ENCODE measurements around the gene ITGA7.

ITGA7 gene

DNA sequence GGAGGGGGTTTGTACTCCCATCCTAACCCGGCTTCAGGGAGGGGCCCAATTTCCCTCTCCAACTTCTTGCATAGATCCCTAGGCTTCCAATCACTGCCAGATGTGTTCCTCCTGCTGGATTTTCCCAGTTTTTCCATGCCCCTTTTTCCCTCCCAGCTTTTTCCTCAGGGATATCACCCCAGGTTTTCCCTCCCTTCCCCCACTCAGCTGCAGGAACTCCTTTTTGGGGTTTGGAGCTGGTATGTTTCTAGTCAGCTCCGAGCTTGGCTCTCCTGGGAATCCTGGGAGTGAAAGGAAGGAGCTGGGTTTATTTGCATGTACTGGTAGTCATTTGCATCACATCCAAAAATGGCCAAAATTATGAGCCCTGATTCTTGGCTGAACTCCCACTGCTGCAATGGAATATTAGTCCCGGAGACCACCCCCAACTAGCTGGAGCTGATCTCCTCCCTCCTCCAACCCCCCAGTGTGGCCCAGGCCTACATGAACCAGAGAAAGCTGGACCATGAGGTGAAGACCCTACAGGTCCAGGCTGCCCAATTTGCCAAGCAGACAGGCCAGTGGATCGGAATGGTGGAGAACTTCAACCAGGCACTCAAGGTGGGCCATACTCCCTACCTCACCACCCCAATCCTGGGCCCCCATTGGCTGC, 11.0 kb upstream of the ITGA7 start:
- no peak for DNase-seq (ENCODE audit: low spot score)

GRCh38 chr12:55718015-55718414, 10.3 kb upstream of the ITGA7 start:
- peak; percentile 69 for DNase-seq (ENCODE audit: low spot score)

- no peak for DNase-seq (ENCODE audit: low spot score)
These were observed 9.6 kb upstream of the ITGA7 start for GRCh38 chr12:55717011-55718007.

- no peak for DNase-seq (ENCODE audit: low spot score)
These were observed 8.9 kb upstream of the ITGA7 start for GRCh38 chr12:55716582-55716957.

DNA sequence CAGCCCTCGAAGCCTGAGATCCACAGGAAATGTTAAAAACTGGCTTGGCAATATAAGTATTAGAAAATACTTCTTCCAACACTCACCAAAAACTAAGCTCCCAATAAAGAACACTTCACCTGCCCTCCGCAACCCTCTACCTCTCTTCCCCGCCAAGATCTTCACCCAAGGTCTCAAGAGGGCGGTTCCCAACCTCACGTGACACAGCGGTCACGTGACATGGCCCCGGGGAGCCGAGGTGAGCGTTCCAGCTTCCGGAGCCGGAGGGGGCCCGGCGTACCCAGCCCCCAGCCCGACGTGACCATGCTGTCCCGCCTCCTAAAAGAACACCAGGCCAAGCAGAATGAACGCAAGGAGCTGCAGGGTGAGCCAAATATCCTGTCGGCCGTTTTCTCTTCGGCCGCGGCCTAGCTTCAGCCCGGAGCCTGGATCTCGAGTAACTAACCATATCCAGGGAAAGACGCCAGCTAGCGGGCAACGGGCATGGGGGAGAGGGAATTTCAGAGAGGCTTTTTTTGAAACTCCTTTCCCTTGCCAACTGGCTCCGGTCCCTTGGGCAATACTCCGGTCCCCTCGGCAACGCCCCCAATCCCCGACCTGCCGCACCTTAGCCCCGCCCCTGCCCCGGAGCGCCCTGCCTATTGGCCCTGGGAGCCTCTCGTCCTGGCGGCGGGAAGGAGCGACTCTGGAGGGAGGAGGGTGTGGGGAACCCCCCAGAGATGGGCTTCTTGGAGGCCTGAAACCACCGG, 8.3 kb upstream of the ITGA7 start, which contains the start of gene BLOC1S1:
TSS of gene BLOC1S1 (plus strand) at position 214 of the 749 bp plus-strand sequence. CDS start at position 220, 6 bp downstream.
- DNase-seq (ENCODE audit: low spot score), result peak; percentile 98

DNA sequence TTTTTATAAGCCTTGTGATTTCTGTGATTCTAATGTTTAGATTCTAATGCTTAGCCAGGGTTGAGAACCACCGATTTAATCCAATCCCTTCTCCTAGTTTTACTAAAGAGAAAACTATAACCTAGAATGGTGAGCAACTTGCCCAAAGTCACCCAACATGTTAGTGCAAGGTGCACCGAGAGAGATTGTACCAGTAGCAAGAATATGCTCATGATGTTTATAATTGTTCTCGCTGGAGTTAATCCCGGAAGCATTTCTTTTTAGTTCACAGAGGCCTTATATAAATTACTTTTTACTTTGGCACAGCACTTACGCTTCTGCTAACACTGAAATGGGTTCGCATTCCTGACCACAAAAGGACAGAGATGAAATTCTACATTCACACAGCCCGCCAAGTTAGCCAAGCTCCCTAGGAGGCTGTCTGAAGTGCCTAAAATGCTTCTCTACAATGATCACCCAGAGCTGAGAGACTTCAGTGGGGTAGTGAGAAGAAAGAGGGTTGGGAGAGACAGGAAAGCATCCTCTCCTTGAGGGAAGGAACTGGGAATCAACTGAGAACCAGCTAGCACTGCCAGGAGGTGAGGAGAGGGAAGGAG, 7.6 kb upstream of the ITGA7 start:
- no peak for DNase-seq (ENCODE audit: low spot score)

DNA sequence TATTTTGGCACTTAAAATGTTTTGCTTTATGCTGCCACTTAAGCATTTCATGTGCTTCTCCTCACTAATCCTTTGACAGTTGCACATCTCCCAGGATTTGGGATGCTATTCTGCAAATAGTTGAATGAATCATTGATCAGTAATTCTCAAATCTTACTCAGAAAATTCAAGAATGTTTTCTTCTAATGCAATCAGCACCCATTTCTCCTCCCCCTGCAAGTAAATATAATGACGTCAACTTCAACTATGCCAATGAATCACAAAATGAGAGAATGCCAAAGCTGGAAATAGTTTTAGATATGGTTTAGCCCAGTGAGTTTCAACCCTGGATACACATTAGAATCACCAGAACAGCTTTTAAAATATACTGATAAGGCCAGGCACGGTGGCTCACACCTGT, 6.0 kb upstream of the ITGA7 start:
- DNase-seq (ENCODE audit: low spot score), result no peak

DNA sequence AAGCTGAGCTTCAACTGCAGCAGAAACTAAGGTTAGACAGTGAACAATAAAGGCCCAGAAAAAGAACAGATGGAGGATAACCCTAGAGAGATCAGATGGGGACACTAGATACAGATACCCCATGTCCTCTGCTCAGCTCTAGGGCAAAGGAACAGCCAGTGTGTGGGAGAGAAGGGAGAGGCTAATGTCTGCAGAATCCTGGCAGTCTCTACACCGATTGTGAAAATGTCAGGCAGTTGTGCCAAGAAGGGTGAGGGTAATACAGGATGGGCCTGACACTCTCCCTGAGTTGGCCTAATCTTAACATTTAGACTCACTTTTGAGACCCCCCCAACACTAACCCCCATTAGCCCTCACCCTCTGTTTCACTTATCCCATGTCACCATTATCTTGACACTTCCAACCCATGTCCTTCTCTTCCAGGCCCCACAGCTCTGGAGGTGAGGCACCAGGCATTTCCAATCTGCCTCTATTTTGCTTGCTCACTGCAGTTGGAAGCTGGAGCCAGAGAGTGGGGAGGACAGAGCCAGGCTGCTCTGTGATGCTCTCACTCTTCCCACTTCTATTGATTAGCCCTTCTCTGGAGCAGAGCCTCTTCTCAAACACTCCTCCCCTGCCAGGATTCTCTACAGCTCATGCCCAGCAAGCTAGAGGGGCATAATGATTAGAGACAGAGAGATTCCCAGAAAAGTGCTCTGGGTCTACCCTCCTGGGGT, 5.2 kb upstream of the ITGA7 start:
- DNase-seq (ENCODE audit: low spot score), result no peak

- no peak for DNase-seq (ENCODE audit: low spot score)
These were observed 4.3 kb upstream of the ITGA7 start for GRCh38 chr12:55711786-55712553.

DNA sequence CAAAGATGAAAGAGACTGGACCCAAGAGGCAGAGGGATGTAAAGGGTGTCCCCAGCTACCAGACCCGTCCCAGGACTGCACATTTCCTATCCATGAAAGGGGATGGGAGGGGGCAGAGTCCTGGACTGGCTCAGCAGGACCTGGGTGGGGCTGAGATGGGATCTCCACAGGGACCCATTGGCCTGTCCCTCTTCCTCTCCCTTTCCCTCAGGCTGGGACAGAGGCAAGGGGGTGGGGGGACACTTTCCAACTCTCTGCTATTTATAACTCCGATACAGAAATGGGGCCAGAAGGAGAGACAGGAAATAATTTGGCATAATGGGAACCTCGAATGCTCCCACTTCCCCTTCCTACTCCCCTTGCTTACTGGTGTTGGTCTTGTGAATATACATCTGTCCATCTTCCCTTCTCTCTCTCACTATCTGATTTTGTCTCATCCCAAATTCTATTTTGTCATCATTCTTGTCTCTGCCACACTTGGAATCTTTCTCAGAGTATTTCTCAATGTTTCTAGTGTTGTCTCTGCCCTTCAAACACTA, 1.1 kb upstream of the ITGA7 start:
- no peak for DNase-seq (ENCODE audit: low spot score)

DNA sequence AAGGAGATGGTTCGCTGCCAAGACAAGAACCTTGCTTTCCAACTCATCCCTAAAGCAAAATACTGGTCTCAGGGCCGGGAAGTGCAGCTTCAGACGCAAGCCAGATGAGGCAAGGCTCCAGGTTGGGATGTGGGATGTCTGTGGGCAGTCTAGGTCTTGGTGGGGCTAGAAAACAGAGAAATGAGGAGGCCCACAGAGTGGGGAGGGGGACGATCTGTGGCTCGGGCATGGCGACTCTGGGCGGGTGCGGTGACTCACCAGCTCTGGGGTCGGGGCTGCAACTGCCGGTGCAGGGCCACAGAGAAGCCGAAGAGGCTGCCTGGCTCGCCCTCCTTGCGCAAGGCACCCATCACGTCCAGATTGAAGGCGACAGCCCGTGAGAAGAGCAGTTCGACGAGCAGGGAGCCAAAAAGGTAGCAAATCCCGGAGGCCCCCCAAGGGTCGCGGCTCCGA, 459 bp downstream of the ITGA7 start:
- DNase-seq (ENCODE audit: low spot score), result no peak

- no peak for DNase-seq (ENCODE audit: low spot score)
These were observed 1.0 kb downstream of the ITGA7 start for GRCh38 chr12:55706568-55707218.

GRCh38 chr12:55705782-55706402, 1.8 kb downstream of the ITGA7 start:
- DNase-seq (ENCODE audit: low spot score), result no peak

GRCh38 chr12:55704824-55705718, 2.6 kb downstream of the ITGA7 start:
- DNase-seq (ENCODE audit: low spot score), result no peak

- no peak for DNase-seq (ENCODE audit: low spot score)
These were observed 3.6 kb downstream of the ITGA7 start for GRCh38 chr12:55703901-55704761.

- no peak for DNase-seq (ENCODE audit: low spot score)
These were observed 4.4 kb downstream of the ITGA7 start for GRCh38 chr12:55703288-55703687.

DNA sequence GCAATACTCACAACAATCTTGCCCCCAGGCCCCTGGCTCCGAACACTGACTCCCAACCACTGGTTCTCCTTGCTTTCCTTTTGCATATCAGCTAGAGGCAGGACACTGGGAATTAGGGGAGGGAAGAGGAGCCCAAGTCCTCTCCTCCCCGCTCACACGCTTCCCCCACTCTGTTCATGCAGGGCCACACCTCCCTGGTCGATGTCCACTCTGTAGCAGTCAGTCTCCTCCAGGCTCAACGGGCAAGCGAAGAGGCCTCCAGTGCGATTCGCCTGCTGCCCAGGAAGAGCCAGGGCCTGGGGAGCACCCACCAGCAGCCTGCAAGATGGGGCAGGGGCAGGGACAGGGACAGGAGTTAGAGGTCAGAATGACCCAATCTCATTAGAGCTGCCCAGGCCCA, 4.8 kb downstream of the ITGA7 start:
- DNase-seq (ENCODE audit: low spot score), result no peak

Data from ecto neural progenitor cell (in vitro differentiated cells).